ENCODE data around the gene PCDHGA8.

DNA sequence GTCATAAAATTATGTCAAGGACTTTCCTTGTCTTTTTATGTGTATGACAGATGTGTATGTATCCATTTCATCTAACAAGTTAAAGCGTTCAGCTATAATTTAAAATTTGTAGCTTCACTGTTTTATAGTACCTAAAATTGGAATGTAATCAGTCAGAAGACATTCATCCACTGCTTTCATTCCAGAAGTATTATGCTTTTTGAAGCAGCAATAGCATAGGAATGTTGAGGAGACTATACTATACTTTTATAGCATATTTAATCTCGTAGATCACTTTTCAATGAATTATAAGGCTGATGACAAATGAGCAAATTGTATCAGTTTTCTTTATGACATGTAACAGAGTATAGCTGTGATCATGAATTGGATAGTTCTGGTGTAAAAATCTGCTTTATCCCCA lies 44.8 kb downstream of the PCDHGA8 start:
- TF ChIP-seq CTCF (IDR thresholded peaks at IDR 0.05) = no peak
- TF ChIP-seq POLR2AphosphoS5 (IDR thresholded peaks at IDR 0.05; ENCODE audit: insufficient read depth in 1 of 2, low read depth in 1 of 2) = no peak
- no peak for TF ChIP-seq POLR2A (IDR thresholded peaks at IDR 0.05)
